Measurements from ENCODE around the gene LRFN5. TPM values are rescaled to one million over a fixed set of nuclear protein-coding genes. Genes with fewer than 3 reads are reported as not detected.
A peak's percentile ranks its signal among the peaks of the same experiment; 100 is the strongest.

The LRFN5 gene
- polyA plus RNA-seq, 2 donors, result 0.14 to 0.24 TPM

DNA sequence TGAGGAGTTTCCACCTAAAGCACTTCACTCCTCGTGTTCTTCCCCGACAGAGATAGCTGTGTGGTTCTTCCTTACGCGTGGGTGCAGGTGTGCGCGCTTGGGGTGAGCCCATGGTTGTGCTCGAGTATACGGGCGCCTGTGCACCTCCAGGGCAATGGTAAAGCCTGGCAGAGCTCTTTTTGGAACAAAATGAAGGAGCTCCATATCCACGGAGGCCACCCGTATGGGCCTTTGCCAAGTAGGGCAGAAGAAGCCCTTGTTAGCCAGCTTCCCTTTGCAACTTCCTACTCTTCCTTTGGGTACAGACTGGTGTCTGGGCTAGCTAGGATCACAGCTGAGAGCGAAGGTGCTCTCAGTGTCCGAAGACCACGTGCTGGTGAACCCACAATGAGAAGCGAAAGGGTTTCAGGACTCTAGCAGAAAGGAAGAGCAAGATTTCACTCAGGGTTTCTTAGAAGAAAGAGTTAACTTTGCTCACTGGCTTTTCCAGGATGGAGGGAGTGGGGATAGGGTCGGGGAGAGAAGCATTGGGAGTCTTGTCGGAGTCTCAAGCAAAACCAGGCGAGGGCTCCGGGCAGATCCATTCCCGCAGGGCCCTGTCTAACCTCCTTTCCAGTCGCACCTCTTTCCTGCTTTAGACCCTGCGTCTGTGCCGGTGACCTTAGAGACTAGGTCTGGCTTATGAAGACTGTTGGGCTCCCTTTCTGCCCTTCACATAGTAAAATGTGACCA, 960 bp upstream of the LRFN5 start:
- Histone ChIP-seq H3K4me3 (ENCODE audit: low read depth in 1 of 2, low read length in 2 of 2) (peak overlapping the region; percentile 20 to 53), H3K4me1 (ENCODE audit: control insufficient read depth in 2 of 2, insufficient read depth in 2 of 2, low read length in 1 of 2) (peaks cover 0 to 9% of the 10 kb centered on the region in 2 donors), H3K36me3 (ENCODE audit: control insufficient read depth in 2 of 2, insufficient read depth in 2 of 2, low read length in 1 of 2) (no peaks in the 10 kb centered on the region), H3K27me3 (ENCODE audit: control insufficient read depth in 1 of 2, insufficient read depth in 2 of 2, low read length in 2 of 2) (peaks cover 6 to 20% of the 10 kb centered on the region in 2 donors), H3K9me3 (ENCODE audit: control insufficient read depth in 2 of 2, insufficient read depth in 1 of 2, low read depth in 1 of 2, low read length in 1 of 2) (peaks cover 0 to 3% of the 10 kb centered on the region in 2 donors), H3K27ac (ENCODE audit: low read depth in 2 of 2, low read length in 1 of 2) (peak overlapping the region; percentile 22 to 27)
- WGBS, 2 donors, result 7 to 8% methylated on average over 23 of the region's 23 CpGs

DNA sequence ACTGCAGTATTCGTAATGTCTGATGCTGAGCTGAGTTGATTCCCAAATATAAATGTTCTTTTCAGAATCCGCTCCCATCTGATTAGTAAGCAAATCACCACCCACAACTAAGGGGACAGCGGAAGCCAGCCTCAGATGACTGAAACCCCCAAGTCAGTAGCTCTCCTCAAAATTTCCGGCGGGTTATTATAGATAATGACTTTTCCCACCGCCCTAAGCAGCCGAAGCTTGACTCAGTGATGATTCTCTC, 469 bp upstream of the LRFN5 start:
- 2 to 4% methylated on average over 7 of the region's 7 CpGs for WGBS, 2 donors
- H3K27ac ChIP-seq (ENCODE audit: low read depth in 2 of 2, low read length in 1 of 2), result peak overlapping the region in 1 of 2 donors; percentile 27
- H3K4me1 ChIP-seq (ENCODE audit: control insufficient read depth in 2 of 2, insufficient read depth in 2 of 2, low read length in 1 of 2), result peaks cover 0 to 9% of the 10 kb centered on the region in 2 donors
- H3K27me3 ChIP-seq (ENCODE audit: control insufficient read depth in 1 of 2, insufficient read depth in 2 of 2, low read length in 2 of 2), result peaks cover 6 to 20% of the 10 kb centered on the region in 2 donors
- peak overlapping the region; percentile 42 to 53 for H3K4me3 ChIP-seq (ENCODE audit: low read depth in 1 of 2, low read length in 2 of 2)
- peaks cover 0 to 3% of the 10 kb centered on the region in 2 donors for H3K9me3 ChIP-seq (ENCODE audit: control insufficient read depth in 2 of 2, insufficient read depth in 1 of 2, low read depth in 1 of 2, low read length in 1 of 2)
- no peaks in the 10 kb centered on the region for H3K36me3 ChIP-seq (ENCODE audit: control insufficient read depth in 2 of 2, insufficient read depth in 2 of 2, low read length in 1 of 2)

DNA sequence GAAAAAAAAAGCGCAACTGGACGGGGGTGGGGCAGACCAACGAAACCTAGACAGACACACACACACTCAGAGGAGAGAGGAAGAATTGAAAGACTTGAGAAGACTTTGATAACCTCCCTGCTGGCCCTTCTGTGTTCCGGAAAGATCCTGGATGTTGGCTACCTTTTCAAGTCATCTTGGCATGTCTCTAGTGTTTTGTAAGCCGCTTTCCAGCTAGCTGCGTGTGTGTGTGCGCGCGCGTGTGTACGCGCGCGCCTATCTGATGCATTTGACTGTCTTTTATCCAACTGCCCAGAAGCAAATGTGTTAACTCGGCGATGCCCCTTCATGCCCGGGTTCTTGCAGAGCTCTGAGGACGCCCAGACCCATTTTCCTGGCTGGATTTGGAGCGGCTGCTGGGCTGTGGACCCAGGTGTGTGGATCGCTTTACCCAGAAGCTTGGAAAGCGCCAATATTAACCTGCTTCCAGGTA, 664 bp downstream of the LRFN5 start:
- peak overlapping the region; percentile 42 to 53 for H3K4me3 ChIP-seq (ENCODE audit: low read depth in 1 of 2, low read length in 2 of 2)
- 2% methylated on average over 21 of the region's 21 CpGs for WGBS, 2 donors
- H3K9me3 ChIP-seq (ENCODE audit: control insufficient read depth in 2 of 2, insufficient read depth in 1 of 2, low read depth in 1 of 2, low read length in 1 of 2), result peaks cover 0 to 3% of the 10 kb centered on the region in 2 donors
- peak overlapping the region in 1 of 2 donors; percentile 27 for H3K27ac ChIP-seq (ENCODE audit: low read depth in 2 of 2, low read length in 1 of 2)
- H3K4me1 ChIP-seq (ENCODE audit: control insufficient read depth in 2 of 2, insufficient read depth in 2 of 2, low read length in 1 of 2), result peaks cover 0 to 9% of the 10 kb centered on the region in 2 donors
- H3K27me3 ChIP-seq (ENCODE audit: control insufficient read depth in 1 of 2, insufficient read depth in 2 of 2, low read length in 2 of 2), result peaks cover 6 to 20% of the 10 kb centered on the region in 2 donors
- H3K36me3 ChIP-seq (ENCODE audit: control insufficient read depth in 2 of 2, insufficient read depth in 2 of 2, low read length in 1 of 2), result no peaks in the 10 kb centered on the region

DNA sequence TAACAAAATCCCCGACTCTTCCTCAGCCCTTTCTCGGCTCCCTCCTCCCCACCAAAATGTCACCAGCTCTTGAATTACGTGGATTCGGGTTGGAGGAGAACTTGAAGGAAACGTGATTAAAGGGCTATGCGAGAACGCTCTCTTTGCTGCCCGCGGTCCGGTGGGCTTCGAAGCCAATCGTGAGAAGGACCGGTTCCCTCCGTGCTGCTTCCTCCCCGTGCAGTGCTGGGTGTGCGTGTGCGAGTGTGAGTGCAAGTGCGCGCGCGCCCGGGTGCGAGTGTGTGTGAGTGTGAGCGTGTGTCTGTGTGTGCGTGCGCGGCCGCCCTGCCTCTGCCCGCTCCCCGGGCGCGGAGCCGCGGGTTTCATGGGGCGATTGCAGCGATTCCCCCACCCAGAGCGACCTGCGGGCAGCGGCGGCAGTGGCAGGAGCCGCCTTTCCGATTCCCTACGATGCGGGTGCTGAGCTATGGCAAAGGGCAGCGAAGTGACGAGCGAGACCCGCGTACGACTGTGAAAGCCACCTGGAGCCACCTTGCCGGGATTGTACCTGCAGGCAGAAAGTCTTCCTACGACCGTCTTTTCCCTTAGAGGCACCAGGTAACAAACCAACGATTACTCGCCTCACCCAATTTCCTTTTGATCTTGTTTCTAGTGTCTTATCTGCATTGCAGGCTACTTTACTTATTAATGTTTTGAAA, 1.4 kb downstream of the LRFN5 start:
- peaks cover 6 to 20% of the 10 kb centered on the region in 2 donors for H3K27me3 ChIP-seq (ENCODE audit: control insufficient read depth in 1 of 2, insufficient read depth in 2 of 2, low read length in 2 of 2)
- peaks cover 0 to 9% of the 10 kb centered on the region in 2 donors for H3K4me1 ChIP-seq (ENCODE audit: control insufficient read depth in 2 of 2, insufficient read depth in 2 of 2, low read length in 1 of 2)
- no peak overlapping the region for H3K27ac ChIP-seq (ENCODE audit: low read depth in 2 of 2, low read length in 1 of 2)
- H3K36me3 ChIP-seq (ENCODE audit: control insufficient read depth in 2 of 2, insufficient read depth in 2 of 2, low read length in 1 of 2), result no peaks in the 10 kb centered on the region
- WGBS, 2 donors, result 2 to 4% methylated on average over 55 of the region's 55 CpGs
- peaks cover 0 to 3% of the 10 kb centered on the region in 2 donors for H3K9me3 ChIP-seq (ENCODE audit: control insufficient read depth in 2 of 2, insufficient read depth in 1 of 2, low read depth in 1 of 2, low read length in 1 of 2)
- H3K4me3 ChIP-seq (ENCODE audit: low read depth in 1 of 2, low read length in 2 of 2), result peak overlapping the region; percentile 15 to 36

DNA sequence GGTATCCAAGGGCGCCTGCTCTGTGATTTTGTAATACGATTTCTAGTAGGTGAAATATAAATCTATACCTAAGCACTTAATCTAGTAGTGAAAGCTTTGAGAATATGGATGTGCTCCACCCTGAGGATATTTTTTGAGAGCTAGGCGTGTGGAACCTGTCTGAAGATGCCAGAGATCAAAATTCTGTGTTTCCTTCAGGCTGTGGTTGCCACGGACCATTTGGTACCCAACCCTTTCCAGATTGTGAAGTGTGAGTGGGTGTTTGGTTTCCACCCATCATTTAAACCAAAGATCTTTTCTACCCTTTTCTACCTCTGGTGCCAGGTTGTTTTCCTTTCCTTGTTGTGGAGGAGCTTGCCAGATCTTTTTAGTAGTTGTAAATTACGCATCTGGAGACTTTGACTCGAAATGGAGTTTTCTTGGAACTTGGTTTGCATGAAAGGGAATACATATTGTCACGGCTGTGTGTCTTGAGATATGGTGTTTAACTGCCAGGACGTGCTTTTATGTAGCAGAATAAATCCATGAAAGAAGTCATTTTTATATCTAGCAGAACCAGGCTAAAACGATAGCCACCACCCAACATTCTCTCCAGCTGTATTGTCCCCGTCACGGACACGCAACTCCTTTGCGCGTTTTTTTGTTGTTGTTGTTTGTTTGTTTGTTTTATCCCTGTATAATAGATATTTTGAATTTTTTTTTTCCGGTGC, 2.2 kb downstream of the LRFN5 start:
- H3K4me3 ChIP-seq (ENCODE audit: low read depth in 1 of 2, low read length in 2 of 2), result peak overlapping the region in 1 of 2 donors; percentile 15
- H3K9me3 ChIP-seq (ENCODE audit: control insufficient read depth in 2 of 2, insufficient read depth in 1 of 2, low read depth in 1 of 2, low read length in 1 of 2), result peaks cover 0 to 3% of the 10 kb centered on the region in 2 donors
- 9 to 11% methylated on average over 15 of the region's 15 CpGs for WGBS, 2 donors
- H3K4me1 ChIP-seq (ENCODE audit: control insufficient read depth in 2 of 2, insufficient read depth in 2 of 2, low read length in 1 of 2), result peaks cover 0 to 9% of the 10 kb centered on the region in 2 donors
- no peaks in the 10 kb centered on the region for H3K36me3 ChIP-seq (ENCODE audit: control insufficient read depth in 2 of 2, insufficient read depth in 2 of 2, low read length in 1 of 2)
- no peak overlapping the region for H3K27ac ChIP-seq (ENCODE audit: low read depth in 2 of 2, low read length in 1 of 2)
- peaks cover 6 to 20% of the 10 kb centered on the region in 2 donors for H3K27me3 ChIP-seq (ENCODE audit: control insufficient read depth in 1 of 2, insufficient read depth in 2 of 2, low read length in 2 of 2)

DNA sequence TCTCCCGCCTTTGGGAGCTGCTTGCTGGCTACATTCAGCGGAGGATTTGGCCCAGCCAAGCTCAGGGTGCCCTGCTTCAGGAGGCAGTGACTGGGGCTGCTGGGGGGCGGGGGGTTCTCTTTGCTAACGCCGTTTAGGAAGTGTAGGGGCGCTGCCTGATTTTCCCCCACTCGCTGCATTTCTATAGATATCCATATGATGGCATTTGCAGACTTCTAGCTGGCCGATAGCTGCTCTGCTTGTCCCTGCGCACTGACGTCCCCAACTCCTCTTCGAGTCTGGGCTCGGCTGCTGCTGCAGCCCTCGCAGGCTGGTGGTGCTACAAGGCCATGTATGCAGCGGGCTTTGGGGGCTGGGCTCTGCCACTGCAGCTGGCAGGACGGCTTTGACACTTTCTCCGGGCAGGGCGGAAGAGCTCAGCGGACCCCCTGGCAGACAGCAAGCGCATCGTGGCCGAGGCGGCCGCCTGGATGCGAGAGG, 3.1 kb downstream of the LRFN5 start:
- peaks cover 0 to 3% of the 10 kb centered on the region in 2 donors for H3K9me3 ChIP-seq (ENCODE audit: control insufficient read depth in 2 of 2, insufficient read depth in 1 of 2, low read depth in 1 of 2, low read length in 1 of 2)
- no peaks in the 10 kb centered on the region for H3K36me3 ChIP-seq (ENCODE audit: control insufficient read depth in 2 of 2, insufficient read depth in 2 of 2, low read length in 1 of 2)
- H3K27me3 ChIP-seq (ENCODE audit: control insufficient read depth in 1 of 2, insufficient read depth in 2 of 2, low read length in 2 of 2), result peaks cover 6 to 20% of the 10 kb centered on the region in 2 donors
- H3K4me1 ChIP-seq (ENCODE audit: control insufficient read depth in 2 of 2, insufficient read depth in 2 of 2, low read length in 1 of 2), result peaks cover 0 to 9% of the 10 kb centered on the region in 2 donors
- H3K27ac ChIP-seq (ENCODE audit: low read depth in 2 of 2, low read length in 1 of 2), result no peak overlapping the region
- H3K4me3 ChIP-seq (ENCODE audit: low read depth in 1 of 2, low read length in 2 of 2), result no peak overlapping the region
- WGBS, 2 donors, result 4 to 5% methylated on average over 24 of the region's 24 CpGs

DNA sequence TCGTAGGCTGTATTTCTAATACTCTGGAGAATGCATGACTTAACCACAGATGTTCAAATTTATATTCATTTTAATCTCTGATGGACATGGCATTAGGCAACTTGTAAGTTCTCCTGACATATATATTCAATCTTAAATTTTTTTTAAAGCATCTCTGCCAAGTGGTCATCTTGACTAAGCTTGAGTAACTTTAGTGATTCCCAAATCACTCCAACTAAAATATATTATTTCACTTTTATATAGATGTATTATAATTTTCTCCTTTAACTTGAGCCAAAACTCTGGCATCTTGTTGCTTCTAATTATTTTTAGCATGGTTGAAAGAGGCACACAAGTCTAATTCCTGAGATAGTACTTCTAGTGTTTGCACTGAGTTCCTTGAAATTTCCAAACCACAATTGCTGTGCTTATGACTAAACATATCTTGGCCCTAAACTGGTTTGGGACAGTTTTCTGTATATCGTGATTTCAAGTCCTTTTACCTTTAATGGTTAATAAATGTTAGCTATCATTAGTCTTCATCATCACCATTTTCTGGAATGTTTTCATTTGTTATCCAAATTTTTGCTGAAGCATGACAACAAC, 8.4 kb downstream of the LRFN5 start:
- Histone ChIP-seq H3K27me3 (ENCODE audit: control insufficient read depth in 1 of 2, insufficient read depth in 2 of 2, low read length in 2 of 2) (no peaks in the 10 kb centered on the region), H3K9me3 (ENCODE audit: control insufficient read depth in 2 of 2, insufficient read depth in 1 of 2, low read depth in 1 of 2, low read length in 1 of 2) (no peaks in the 10 kb centered on the region), H3K4me3 (ENCODE audit: low read depth in 1 of 2, low read length in 2 of 2) (no peak overlapping the region), H3K36me3 (ENCODE audit: control insufficient read depth in 2 of 2, insufficient read depth in 2 of 2, low read length in 1 of 2) (no peaks in the 10 kb centered on the region), H3K4me1 (ENCODE audit: control insufficient read depth in 2 of 2, insufficient read depth in 2 of 2, low read length in 1 of 2) (no peaks in the 10 kb centered on the region), H3K27ac (ENCODE audit: low read depth in 2 of 2, low read length in 1 of 2) (no peak overlapping the region)
- 72 to 78% methylated on average over 2 of the region's 2 CpGs for WGBS, 2 donors

DNA sequence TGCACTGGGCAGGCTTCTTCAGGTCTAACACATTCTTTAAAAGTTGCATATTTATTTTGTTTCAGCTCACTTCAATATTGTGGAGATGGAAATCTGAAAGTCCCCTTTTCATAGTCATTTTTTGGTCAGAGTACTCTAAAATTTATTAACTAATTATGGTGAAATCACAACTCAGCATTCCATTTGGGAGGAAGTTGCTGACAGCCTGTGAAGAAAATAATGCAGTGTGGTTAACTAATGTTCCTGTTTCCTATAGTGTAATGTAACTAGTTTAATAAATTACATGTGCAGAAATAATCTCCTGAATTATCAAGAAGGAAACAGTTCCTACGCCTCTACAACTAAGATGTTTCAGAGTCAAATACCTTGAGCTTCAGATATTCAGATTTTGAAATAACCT, 17.1 kb downstream of the LRFN5 start:
- no peaks in the 10 kb centered on the region for H3K27me3 ChIP-seq (ENCODE audit: control insufficient read depth in 1 of 2, insufficient read depth in 2 of 2, low read length in 2 of 2)
- H3K27ac ChIP-seq (ENCODE audit: low read depth in 2 of 2, low read length in 1 of 2), result no peak overlapping the region
- no peaks in the 10 kb centered on the region for H3K4me1 ChIP-seq (ENCODE audit: control insufficient read depth in 2 of 2, insufficient read depth in 2 of 2, low read length in 1 of 2)
- H3K9me3 ChIP-seq (ENCODE audit: control insufficient read depth in 2 of 2, insufficient read depth in 1 of 2, low read depth in 1 of 2, low read length in 1 of 2), result no peaks in the 10 kb centered on the region
- H3K4me3 ChIP-seq (ENCODE audit: low read depth in 1 of 2, low read length in 2 of 2), result no peak overlapping the region
- no peaks in the 10 kb centered on the region for H3K36me3 ChIP-seq (ENCODE audit: control insufficient read depth in 2 of 2, insufficient read depth in 2 of 2, low read length in 1 of 2)
- 59 to 69% methylated on average over 1 of the region's 1 CpG for WGBS, 2 donors

DNA sequence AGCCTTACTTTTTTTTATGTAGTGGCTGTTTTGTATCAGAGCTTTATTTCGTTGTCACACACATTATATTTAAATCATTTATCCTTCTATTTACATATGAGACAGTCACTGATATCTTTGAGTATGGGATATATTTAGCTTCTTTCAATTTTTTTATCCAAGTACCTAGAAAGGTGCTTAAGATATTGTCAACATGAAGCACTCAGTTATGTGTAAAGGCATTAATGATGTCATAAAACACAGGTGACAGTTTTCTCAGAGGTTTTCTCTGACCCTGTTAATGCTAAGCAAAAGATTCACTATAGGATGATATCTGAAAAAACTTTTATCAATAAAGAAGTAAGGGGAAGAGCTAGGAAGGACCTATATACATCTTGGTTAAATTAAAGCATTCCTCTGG, 23.2 kb downstream of the LRFN5 start:
- no peaks in the 10 kb centered on the region for H3K9me3 ChIP-seq (ENCODE audit: control insufficient read depth in 2 of 2, insufficient read depth in 1 of 2, low read depth in 1 of 2, low read length in 1 of 2)
- WGBS, 2 donors, result 44 to 53% methylated on average over 1 of the region's 1 CpG
- H3K27me3 ChIP-seq (ENCODE audit: control insufficient read depth in 1 of 2, insufficient read depth in 2 of 2, low read length in 2 of 2), result no peaks in the 10 kb centered on the region
- no peaks in the 10 kb centered on the region for H3K4me1 ChIP-seq (ENCODE audit: control insufficient read depth in 2 of 2, insufficient read depth in 2 of 2, low read length in 1 of 2)
- no peak overlapping the region for H3K27ac ChIP-seq (ENCODE audit: low read depth in 2 of 2, low read length in 1 of 2)
- H3K4me3 ChIP-seq (ENCODE audit: low read depth in 1 of 2, low read length in 2 of 2), result no peak overlapping the region
- H3K36me3 ChIP-seq (ENCODE audit: control insufficient read depth in 2 of 2, insufficient read depth in 2 of 2, low read length in 1 of 2), result no peaks in the 10 kb centered on the region

Data from esophagus (tissue), 2 donors.